Mucosa of rectum (tissue), 2 donors: Measurements from ENCODE around the gene ARMC10.
"Not testable (repeated sequence)": the region's sequence is repeated elsewhere in the genome, so short reads cannot be mapped to it uniquely, and the experiment has no call there.

ENCODE experiments used
- H3K27ac ChIP-seq, 2 donors: one replicate each; pipeline ENCODE4 v1.7.0; 2013; ENCODE audit warnings: inconsistent platforms in 2 of 2, low read depth in 2 of 2, low read length in 2 of 2
- H3K27me3 ChIP-seq, 2 donors: one replicate each; pipeline ENCODE4 v1.7.0; 2013; ENCODE audit warnings: low read length in 2 of 2; ENCODE audit not compliant: control insufficient read depth in 2 of 2, insufficient read depth in 2 of 2
- H3K36me3 ChIP-seq, 2 donors: one replicate each; pipeline ENCODE4 v1.7.0; 2013; ENCODE audit warnings: low read length in 2 of 2; ENCODE audit not compliant: control insufficient read depth in 2 of 2, insufficient read depth in 2 of 2
- H3K4me1 ChIP-seq, 2 donors: one replicate each; pipeline ENCODE4 v1.7.0; 2013; ENCODE audit warnings: low read length in 2 of 2, mild to moderate bottlenecking in 1 of 2; ENCODE audit not compliant: control insufficient read depth in 2 of 2, insufficient read depth in 2 of 2
- H3K4me3 ChIP-seq, 2 donors: one replicate each; pipeline ENCODE4 v1.7.0; 2013; ENCODE audit warnings: low read length in 2 of 2
- H3K9ac ChIP-seq, 2 donors: one replicate each; pipeline ENCODE4 v1.7.0; 2013; ENCODE audit warnings: low read length in 2 of 2, low read depth in 1 of 2, mild to moderate bottlenecking in 1 of 2
- H3K9me3 ChIP-seq, 2 donors: one replicate each; pipeline ENCODE4 v1.7.0; 2013; ENCODE audit warnings: low read length in 2 of 2; ENCODE audit not compliant: control insufficient read depth in 2 of 2
- donor health status: healthy.
- donor health status: Normal muscosa, but diverticular disease.

The ARMC10 gene

GRCh38 chr7:103056006-103056405 lies 18.9 kb upstream of the ARMC10 start:
- H3K4me3 ChIP-seq, H3K27me3 ChIP-seq, H3K4me1 ChIP-seq, H3K27ac ChIP-seq, H3K9me3 ChIP-seq, H3K36me3 ChIP-seq, H3K9ac ChIP-seq: not testable (repeated sequence)

GRCh38 chr7:103058122-103058521 lies 16.8 kb upstream of the ARMC10 start:
- Histone ChIP-seq H3K27ac (no peak overlapping the region), H3K4me1 (no peaks in the 10 kb centered on the region), H3K4me3 (no peak overlapping the region), H3K9me3 (no peaks in the 10 kb centered on the region), H3K36me3 (no peaks in the 10 kb centered on the region), H3K27me3 (no peaks in the 10 kb centered on the region), H3K9ac (no peak overlapping the region)

- Histone ChIP-seq H3K4me1 (no peaks in the 10 kb centered on the region), H3K9ac (no peak overlapping the region), H3K36me3 (no peaks in the 10 kb centered on the region), H3K9me3 (no peaks in the 10 kb centered on the region), H3K27me3 (no peaks in the 10 kb centered on the region), H3K4me3 (no peak overlapping the region), H3K27ac (no peak overlapping the region)
These were observed 15.5 kb upstream of the ARMC10 start for GRCh38 chr7:103059471-103059870.

GRCh38 chr7:103063895-103064294 lies 11.0 kb upstream of the ARMC10 start:
- Histone ChIP-seq H3K9ac (no peak overlapping the region), H3K27me3 (no peaks in the 10 kb centered on the region), H3K9me3 (no peaks in the 10 kb centered on the region), H3K4me1 (no peaks in the 10 kb centered on the region), H3K36me3 (no peaks in the 10 kb centered on the region), H3K4me3 (no peak overlapping the region), H3K27ac (no peak overlapping the region)

- H3K27ac ChIP-seq: no peak overlapping the region
These were observed 9.3 kb upstream of the ARMC10 start for GRCh38 chr7:103065667-103066066.

GRCh38 chr7:103068414-103069403 lies 6.2 kb upstream of the ARMC10 start:
- Histone ChIP-seq H3K9ac (no peak overlapping the region), H3K9me3 (no peaks in the 10 kb centered on the region), H3K27me3 (no peaks in the 10 kb centered on the region), H3K36me3 (no peaks in the 10 kb centered on the region), H3K4me3 (no peak overlapping the region), H3K27ac (no peak overlapping the region), H3K4me1 (peaks cover 4% of the 10 kb centered on the region in 2 donors)

More at GRCh38 chr7:103065667-103066066, 9.3 kb upstream of the ARMC10 start:
- no peaks in the 10 kb centered on the region for H3K4me1 ChIP-seq
- no peak overlapping the region for H3K9ac ChIP-seq
- H3K27me3 ChIP-seq: no peaks in the 10 kb centered on the region
- H3K9me3 ChIP-seq: no peaks in the 10 kb centered on the region
- H3K4me3 ChIP-seq: no peak overlapping the region
- H3K36me3 ChIP-seq: no peaks in the 10 kb centered on the region

- H3K9me3 ChIP-seq: no peaks in the 10 kb centered on the region
These were observed 3.9 kb upstream of the ARMC10 start for GRCh38 chr7:103071000-103071399.

GRCh38 chr7:103073989-103074518 lies 886 bp upstream of the ARMC10 start:
- H3K36me3 ChIP-seq: no peaks in the 10 kb centered on the region
- H3K9me3 ChIP-seq: no peaks in the 10 kb centered on the region
- peak overlapping the region; percentile 91 to 93 for H3K27ac ChIP-seq
- H3K9ac ChIP-seq: peak overlapping the region; percentile 71 to 72
- H3K4me1 ChIP-seq: peaks cover 8 to 13% of the 10 kb centered on the region in 2 donors
- no peaks in the 10 kb centered on the region for H3K27me3 ChIP-seq
- H3K4me3 ChIP-seq: peak overlapping the region; percentile 98 to 100

More at GRCh38 chr7:103071000-103071399, 3.9 kb upstream of the ARMC10 start:
- H3K27ac ChIP-seq: no peak overlapping the region
- H3K4me3 ChIP-seq: no peak overlapping the region
- peaks cover 8 to 13% of the 10 kb centered on the region in 2 donors for H3K4me1 ChIP-seq
- no peaks in the 10 kb centered on the region for H3K36me3 ChIP-seq
- no peaks in the 10 kb centered on the region for H3K27me3 ChIP-seq
- no peak overlapping the region for H3K9ac ChIP-seq

GRCh38 chr7:103075337-103075918 lies 488 bp downstream of the ARMC10 start:
- H3K27me3 ChIP-seq: no peaks in the 10 kb centered on the region
- no peaks in the 10 kb centered on the region for H3K36me3 ChIP-seq
- H3K9me3 ChIP-seq: no peaks in the 10 kb centered on the region
- H3K9ac ChIP-seq: peak overlapping the region; percentile 71 to 80
- H3K4me3 ChIP-seq: peak overlapping the region; percentile 98 to 100
- peak overlapping the region; percentile 91 to 93 for H3K27ac ChIP-seq
- H3K4me1 ChIP-seq: peaks cover 8 to 13% of the 10 kb centered on the region in 2 donors

- Histone ChIP-seq H3K36me3 (no peaks in the 10 kb centered on the region), H3K27ac (no peak overlapping the region), H3K4me1 (peaks cover 8 to 13% of the 10 kb centered on the region in 2 donors), H3K9me3 (no peaks in the 10 kb centered on the region), H3K27me3 (no peaks in the 10 kb centered on the region), H3K9ac (no peak overlapping the region), H3K4me3 (no peak overlapping the region)
These were observed 1.8 kb downstream of the ARMC10 start for GRCh38 chr7:103076764-103077163.
